Body of pancreas (tissue), 4 donors: ENCODE data around the gene PTGES. TPM values are rescaled to one million over a fixed set of nuclear protein-coding genes. Genes with fewer than 3 reads are reported as not detected.

Source experiments
- ATAC-seq: fragments of 150-250 bp; one replicate; pipeline ENCODE4 v1.9.1; 2016
- DNase-seq, 4 donors: peaks; one replicate each; pipeline ENCODE4 v3.0.0-alpha.2; 2019
- H3K27ac ChIP-seq, 4 donors: fragments of 200-600 bp; sonication (generic); 1 replicate in 3 of 4; 2 replicates in 1 of 4; pipeline versions ENCODE4 v1.5.1 to v1.6.1; 2016 to 2019; ENCODE audit warnings: mild to moderate bottlenecking in 1 of 4, mixed read lengths in 1 of 4, moderate library complexity in 1 of 4
- H3K27me3 ChIP-seq, 2 donors: fragments of 200-600 bp; sonication (generic); one replicate each; pipeline ENCODE4 v1.6.0; 2016; ENCODE audit warnings: mild to moderate bottlenecking in 1 of 2
- H3K36me3 ChIP-seq, 2 donors: fragments of 200-600 bp; sonication (generic); replicated peaks in 1 of 2; 2 replicates each; pipeline ENCODE4 v1.5.1; 2016; ENCODE audit warnings: low read depth in 2 of 2; ENCODE audit not compliant: insufficient read depth in 1 of 2
- H3K4me1 ChIP-seq: fragments of 200-600 bp; sonication (generic); one replicate; pipeline ENCODE4 v1.6.0; 2016
- H3K4me3 ChIP-seq, 2 donors: fragments of 200-600 bp; sonication (generic); 1 replicate in 1 of 2; 2 replicates in 1 of 2; pipeline ENCODE4 v1.5.1; 2016 to 2019
- H3K9me3 ChIP-seq, 3 donors: fragments of 200-600 bp; sonication (generic); 1 replicate in 2 of 3; 2 replicates in 1 of 3; pipeline ENCODE4 v1.5.1; 2016
- POLR2A ChIP-seq, 3 donors: fragments of 450-650 bp; IDR thresholded peaks; one replicate each; pipeline ENCODE4 v1.6.1; 2016; ENCODE audit warnings: antibody characterized with exemption in 3 of 3, mild to moderate bottlenecking in 2 of 3
- WGBS, 2 donors: methylation state at CpG; one replicate each; pipeline ENCODE4 v1.1.5; 2017; 5-methylcytosine and 5-hydroxymethylcytosine counted together
- intact Hi-C: fragments of 100-400 bp; cut with DNase I; formaldehyde crosslinking; loops from one replicate; pipeline ENCODE4 v1.15.1; 2023
- total RNA-seq, 2 donors: library from RNA; depleted of rRNA; stranded (reverse); fragments of >200 nt; gene quantifications; one replicate each; pipeline ENCODE4 v1.1.0, GENCODE V29; 2016
- TF ChIP-seq, protein P1 (sequence below), 7 experiments: fragments of 450-650 bp in 4 of 7; fragments of 200-600 bp in 3 of 7; sonication (generic) in 3 of 7; IDR thresholded peaks; one replicate each; pipeline ENCODE4 v1.5.1; 2016 to 2019; ENCODE audit warnings: antibody characterized with exemption in 7 of 7

Gene PTGES
- total RNA-seq, 2 donors from 2014 or later = 0.52 to 0.66 TPM

DNA sequence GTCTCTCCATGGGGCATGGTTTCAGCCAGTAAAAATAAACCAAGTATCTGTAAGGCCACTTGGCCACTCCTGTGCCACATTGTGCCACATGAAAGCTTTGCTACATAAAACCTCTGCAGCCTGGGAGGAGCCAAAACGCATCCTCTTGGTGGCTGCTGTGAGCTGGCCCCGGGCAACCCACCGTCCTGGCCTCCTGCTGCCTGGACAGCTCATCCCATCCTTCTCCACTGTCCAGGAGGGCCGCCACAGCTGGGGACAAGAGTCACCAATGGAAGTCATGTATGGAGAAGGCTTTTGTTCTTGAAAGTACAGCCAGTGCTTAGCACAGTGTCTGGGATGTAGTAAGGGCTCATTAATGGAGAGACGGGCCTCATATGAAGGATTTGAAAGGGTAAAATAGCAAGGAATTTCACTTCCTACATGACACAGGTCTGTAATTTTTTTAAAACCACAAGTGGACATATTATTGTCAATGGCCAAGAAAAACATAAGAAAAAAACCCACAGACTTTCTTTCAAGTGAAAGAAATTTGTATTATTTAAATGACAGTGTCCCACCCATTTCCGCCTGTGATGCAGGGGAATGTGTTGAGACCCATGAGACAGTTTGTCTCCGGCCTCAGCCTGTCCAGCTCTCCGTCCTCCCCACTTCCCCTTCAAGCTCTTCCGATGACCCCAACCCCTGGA is 6.6 kb downstream of the PTGES start:
- TF ChIP-seq, protein P1, sequence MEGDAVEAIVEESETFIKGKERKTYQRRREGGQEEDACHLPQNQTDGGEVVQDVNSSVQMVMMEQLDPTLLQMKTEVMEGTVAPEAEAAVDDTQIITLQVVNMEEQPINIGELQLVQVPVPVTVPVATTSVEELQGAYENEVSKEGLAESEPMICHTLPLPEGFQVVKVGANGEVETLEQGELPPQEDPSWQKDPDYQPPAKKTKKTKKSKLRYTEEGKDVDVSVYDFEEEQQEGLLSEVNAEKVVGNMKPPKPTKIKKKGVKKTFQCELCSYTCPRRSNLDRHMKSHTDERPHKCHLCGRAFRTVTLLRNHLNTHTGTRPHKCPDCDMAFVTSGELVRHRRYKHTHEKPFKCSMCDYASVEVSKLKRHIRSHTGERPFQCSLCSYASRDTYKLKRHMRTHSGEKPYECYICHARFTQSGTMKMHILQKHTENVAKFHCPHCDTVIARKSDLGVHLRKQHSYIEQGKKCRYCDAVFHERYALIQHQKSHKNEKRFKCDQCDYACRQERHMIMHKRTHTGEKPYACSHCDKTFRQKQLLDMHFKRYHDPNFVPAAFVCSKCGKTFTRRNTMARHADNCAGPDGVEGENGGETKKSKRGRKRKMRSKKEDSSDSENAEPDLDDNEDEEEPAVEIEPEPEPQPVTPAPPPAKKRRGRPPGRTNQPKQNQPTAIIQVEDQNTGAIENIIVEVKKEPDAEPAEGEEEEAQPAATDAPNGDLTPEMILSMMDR (IDR thresholded peaks at IDR 0.05) = no peak
- TF ChIP-seq POLR2A (IDR thresholded peaks at IDR 0.05) = no peak
- WGBS, 2 donors = 67 to 74% methylated on average over 8 to 9 of the region's 9 CpGs
- Histone ChIP-seq H3K27ac (no peak overlapping the region), H3K4me3 (no peak overlapping the region), H3K9me3 (no peaks in the 10 kb centered on the region), H3K4me1 (no peaks in the 10 kb centered on the region), H3K36me3 (no peaks in the 10 kb centered on the region), H3K27me3 (no peaks in the 10 kb centered on the region)
- ATAC-seq (no peak), DNase-seq (no peak)
- intact Hi-C loops = no loop called here

DNA sequence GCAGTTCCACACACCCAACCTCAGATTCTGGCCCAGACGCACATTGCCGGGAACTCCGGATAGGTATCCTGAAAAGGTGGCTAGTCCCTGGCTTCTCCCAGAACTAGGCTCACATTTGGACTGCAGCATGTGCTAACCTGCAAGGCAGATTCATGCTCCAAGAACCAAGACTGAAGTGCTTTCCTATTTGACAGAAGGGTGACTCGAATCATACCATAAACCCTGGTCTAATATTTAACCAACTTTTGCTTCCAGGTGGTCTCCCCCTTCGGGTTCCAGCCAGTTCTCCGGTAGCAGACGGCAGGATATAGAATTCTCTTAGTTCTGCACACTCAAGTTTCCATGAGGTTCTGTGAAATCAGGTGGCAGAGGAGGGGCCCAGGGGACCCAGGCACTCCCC is 7.6 kb downstream of the PTGES start:
- no peak for TF ChIP-seq POLR2A (IDR thresholded peaks at IDR 0.05)
- TF ChIP-seq, protein P1 (IDR thresholded peaks at IDR 0.05) = no peak
- no peaks in the 10 kb centered on the region for H3K36me3 ChIP-seq
- no peak overlapping the region for H3K27ac ChIP-seq
- H3K9me3 ChIP-seq = no peaks in the 10 kb centered on the region
- intact Hi-C loops = no loop called here
- ATAC-seq = no peak
- no peak overlapping the region for H3K4me3 ChIP-seq
- 70 to 80% methylated on average over 4 to 7 of the region's 7 CpGs for whole genome bisulfite sequencing, 2 donors
- no peak for DNase-seq
- no peaks in the 10 kb centered on the region for H3K27me3 ChIP-seq
- no peaks in the 10 kb centered on the region for H3K4me1 ChIP-seq

- TF ChIP-seq POLR2A (IDR thresholded peaks at IDR 0.05) = no peak
- TF ChIP-seq, protein P1 (IDR thresholded peaks at IDR 0.05) = no peak
- 93 to 94% methylated on average over 12 to 13 of the region's 13 CpGs for whole genome bisulfite sequencing, 2 donors
- peaks cover 14% of the 10 kb centered on the region for H3K4me1 ChIP-seq
- ATAC-seq (no peak), DNase-seq (no peak)
- H3K4me3 ChIP-seq = no peak overlapping the region
- no peaks in the 10 kb centered on the region for H3K27me3 ChIP-seq
- intact Hi-C loops = no loop called here
- H3K9me3 ChIP-seq = no peaks in the 10 kb centered on the region
- no peaks in the 10 kb centered on the region for H3K36me3 ChIP-seq
- H3K27ac ChIP-seq = no peak overlapping the region
Observed at GRCh38 chr9:129740666-129741464, 12.0 kb downstream of the PTGES start.

DNA sequence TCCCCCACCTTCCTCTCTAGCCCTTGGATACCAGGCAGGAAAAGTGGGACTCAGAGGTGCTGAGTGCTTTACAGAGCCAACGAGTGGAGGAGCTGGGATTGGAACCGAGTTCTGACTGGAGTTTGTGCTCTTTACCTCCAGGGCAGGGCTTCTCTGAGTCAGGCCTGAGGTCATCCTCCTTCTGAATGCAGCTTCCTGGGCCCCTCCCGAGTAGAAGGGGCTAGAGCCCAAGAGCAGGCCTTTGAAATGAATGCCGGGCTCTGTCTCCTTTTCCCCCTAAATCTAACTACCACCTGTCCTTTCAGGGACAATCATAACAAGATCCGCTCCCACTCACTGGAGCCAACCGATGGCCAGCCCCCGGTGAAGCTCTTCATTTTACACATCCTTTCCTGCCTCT is 12.7 kb downstream of the PTGES start:
- 75 to 84% methylated on average over 7 of the region's 7 CpGs for WGBS, 2 donors
- Histone ChIP-seq H3K36me3 (no peaks in the 10 kb centered on the region), H3K4me3 (no peak overlapping the region), H3K27me3 (no peaks in the 10 kb centered on the region), H3K9me3 (no peaks in the 10 kb centered on the region), H3K4me1 (peaks cover 14% of the 10 kb centered on the region), H3K27ac (no peak overlapping the region)
- DNase-seq = no peak
- ATAC-seq = no peak
- TF ChIP-seq POLR2A (IDR thresholded peaks at IDR 0.05) = no peak
- TF ChIP-seq, protein P1 (IDR thresholded peaks at IDR 0.05) = no peak
- intact Hi-C loops = no loop called here
